WTC11 (cell line): ENCODE results near the gene PCDHB15.

Experiments used
- ATF3 ChIP-seq: sonication (generic); formaldehyde crosslinking; conservative IDR thresholded peaks from 2 replicates; pipeline ENCODE4 v1.8.1; 2022; ENCODE audit warnings: mild to moderate bottlenecking, missing genetic modification reagents
- CTCF ChIP-seq: fragments of 200-600 bp; IDR thresholded peaks from 2 replicates; pipeline ENCODE4 v1.8.0; 2022; ENCODE audit warnings: antibody characterized with exemption
- E2F1 ChIP-seq: sonication (generic); formaldehyde crosslinking; IDR thresholded peaks from 2 replicates; pipeline ENCODE4 v1.8.0; 2022; ENCODE audit warnings: mild to moderate bottlenecking, missing genetic modification reagents
- HMGXB4 ChIP-seq: sonication (generic); formaldehyde crosslinking; IDR thresholded peaks from 2 replicates; pipeline ENCODE4 v1.8.1; 2023; ENCODE audit warnings: mild to moderate bottlenecking, moderate library complexity, missing genetic modification reagents
- IRF2 ChIP-seq: sonication (generic); formaldehyde crosslinking; IDR thresholded peaks from 2 replicates; pipeline ENCODE4 v1.8.0; 2022; ENCODE audit warnings: low read depth, missing genetic modification reagents, borderline replicate concordance
- MAX ChIP-seq: sonication (generic); formaldehyde crosslinking; IDR thresholded peaks from 2 replicates; pipeline ENCODE4 v1.8.0; 2022; ENCODE audit warnings: mild to moderate bottlenecking, missing genetic modification reagents
- MYBL2 ChIP-seq: sonication (generic); formaldehyde crosslinking; IDR thresholded peaks from 2 replicates; pipeline ENCODE4 v1.8.1; 2023; ENCODE audit warnings: mild to moderate bottlenecking, moderate library complexity, missing genetic modification reagents
- NR2C2 ChIP-seq: sonication (generic); formaldehyde crosslinking; IDR thresholded peaks from 2 replicates; pipeline ENCODE4 v1.8.0; 2022; ENCODE audit warnings: mild to moderate bottlenecking, missing genetic modification reagents
- PREB ChIP-seq: sonication (generic); formaldehyde crosslinking; IDR thresholded peaks from 2 replicates; pipeline ENCODE4 v1.8.1; 2022; ENCODE audit warnings: mild to moderate bottlenecking, missing genetic modification reagents, moderate library complexity, borderline replicate concordance

- TF ChIP-seq ATF3: no peak
- no peak for TF ChIP-seq NR2C2 (CRISPR knock-in tag)
- TF ChIP-seq CTCF: no peak
- no peak for TF ChIP-seq MYBL2
- TF ChIP-seq HMGXB4 (CRISPR knock-in tag): no peak
- no peak for TF ChIP-seq MAX (CRISPR knock-in tag)
- TF ChIP-seq IRF2 (CRISPR knock-in tag): no peak
- no peak for TF ChIP-seq PREB
- TF ChIP-seq E2F1 (CRISPR knock-in tag): no peak
These were observed 24.0 kb downstream of the PCDHB15 start for GRCh38 chr5:141269195-141269594.
